A673 (cell line): ENCODE measurements around the gene RPUSD4. TPM values are rescaled to one million over a fixed set of nuclear protein-coding genes. Genes with fewer than 3 reads are reported as not detected.
A peak's percentile ranks its signal among the peaks of the same experiment; 100 is the strongest.

Experiments
- BruUV-seq: library from RNA; stranded (reverse); fragments of 400-500 nt; replicated peaks from 2 replicates; lab custom pipeline; 2021; lab: Mats Ljungman, UMichigan
- CTCF ChIA-PET: fragments of 300-600 bp; sonication (Branson Sonifier 250); formaldehyde crosslinking; loops from one replicate; lab custom pipeline; 2022; ENCODE audit warnings: antibody characterized with exemption; lab: Charles Lee
- POLR2A ChIA-PET: fragments of 300-600 bp; sonication (Branson Sonifier 250); formaldehyde crosslinking; loops from one replicate; lab custom pipeline; 2022; ENCODE audit warnings: antibody characterized with exemption; ENCODE audit not compliant: low non-redundant PET; lab: Charles Lee
- DNase-seq: peaks from one replicate; pipeline ENCODE4 v3.0.0-alpha.2; 2015; ENCODE audit warnings: low spot score
- H3K27ac ChIP-seq: fragments of 200-600 bp; sonication (generic); 2 replicates; pipeline ENCODE4 v1.5.1; 2016; ENCODE audit warnings: mixed run types, low read depth, mild to moderate bottlenecking, mixed read lengths, antibody characterized with exemption, low read length; ENCODE audit not compliant: poor library complexity, severe bottlenecking
- H3K27me3 ChIP-seq: fragments of 200-600 bp; sonication (generic); replicated peaks from 2 replicates; pipeline ENCODE4 v1.6.1; 2017; ENCODE audit warnings: mixed run types, low read depth, mild to moderate bottlenecking, mixed read lengths, antibody characterized with exemption, low read length; ENCODE audit not compliant: insufficient read depth, poor library complexity
- H3K36me3 ChIP-seq: fragments of 200-600 bp; sonication (generic); 2 replicates; pipeline ENCODE4 v1.6.1; 2016; ENCODE audit warnings: mixed run types, mild to moderate bottlenecking, mixed read lengths, antibody characterized with exemption, low read length; ENCODE audit not compliant: insufficient read depth, poor library complexity, severe bottlenecking
- H3K4me1 ChIP-seq: fragments of 200-600 bp; sonication (generic); 2 replicates; pipeline ENCODE4 v1.6.1; 2017; ENCODE audit warnings: mixed run types, mild to moderate bottlenecking, mixed read lengths, antibody characterized with exemption, low read length; ENCODE audit not compliant: insufficient read depth, poor library complexity, severe bottlenecking
- H3K4me3 ChIP-seq: fragments of 200-600 bp; sonication (generic); 2 replicates; pipeline ENCODE4 v1.5.1; 2016; ENCODE audit warnings: low read depth, mixed run types, mild to moderate bottlenecking, mixed read lengths, low read length; ENCODE audit not compliant: poor library complexity, severe bottlenecking
- H3K9me3 ChIP-seq: fragments of 200-600 bp; sonication (generic); 2 replicates; pipeline ENCODE4 v1.6.1; 2016; ENCODE audit warnings: mixed run types, low read depth, mild to moderate bottlenecking, mixed read lengths, antibody characterized with exemption, low read length; ENCODE audit not compliant: poor library complexity, severe bottlenecking
- CTCF ChIP-seq: fragments of 300-800, 200-600 bp; sonication (generic); conservative IDR thresholded peaks from 2 replicates; pipeline ENCODE4 v1.5.1; 2017; ENCODE audit warnings: low read depth, mild to moderate bottlenecking, antibody characterized with exemption, low read length, moderate library complexity, mixed read lengths
- EZH2 ChIP-seq: fragments of 200-600 bp; sonication (generic); IDR thresholded peaks from 2 replicates; pipeline ENCODE4 v1.6.1; 2017; ENCODE audit warnings: borderline replicate concordance, low read depth, mild to moderate bottlenecking, mixed read lengths, antibody characterized with exemption, low read length; ENCODE audit not compliant: poor library complexity, severe bottlenecking
- intact Hi-C: fragments of 100-400 bp; cut with micrococcal nuclease; formaldehyde crosslinking; loops from one replicate; pipeline ENCODE4 v1.10.0; 2022; ENCODE audit not compliant: unreplicated experiment
- total RNA-seq: library from RNA; stranded (reverse); gene quantifications from 2 replicates; pipeline ENCODE4 v1.2.3, GENCODE V29; 2021

The RPUSD4 gene
- total RNA-seq, 1 experiment from 2014 or later, result 53.9 TPM

GRCh38 chr11:126172596-126173038 lies 38.8 kb downstream of the RPUSD4 start:
- Histone ChIP-seq H3K27me3 (no peaks in the 10 kb centered on the region), H3K4me1 (peaks cover 8% of the 10 kb centered on the region), H3K9me3 (no peaks in the 10 kb centered on the region), H3K27ac (no peak overlapping the region), H3K4me3 (no peak overlapping the region), H3K36me3 (no peaks in the 10 kb centered on the region)
- CTCF ChIA-PET, result no interaction called here
- BruUV-seq, result no TSS peak
- intact Hi-C loops, result no loop called here
- POLR2A ChIA-PET, result no interaction called here
- TF ChIP-seq CTCF (no peak), EZH2 (no peak)
- DNase-seq, result peak; percentile 24

- Histone ChIP-seq H3K36me3 (no peaks in the 10 kb centered on the region), H3K4me3 (no peak overlapping the region), H3K4me1 (peaks cover 8% of the 10 kb centered on the region), H3K9me3 (no peaks in the 10 kb centered on the region), H3K27me3 (no peaks in the 10 kb centered on the region), H3K27ac (no peak overlapping the region)
- TF ChIP-seq EZH2 (no peak), CTCF (no peak)
- no peak for DNase-seq
- no TSS peak for BruUV-seq
- intact Hi-C loops, result no loop called here
- ChIA-PET POLR2A (interaction anchor here (0.6 kb wide), 1 partner anchor 719 kb away, joined by 3 read pairs; no protein-coding TSS in a partner anchor), CTCF (interaction anchor here (0.5 kb wide), 1 partner anchor 467 kb away, joined by 3 read pairs; no protein-coding TSS in a partner anchor)
Observed at GRCh38 chr11:126169291-126169690, 42.2 kb downstream of the RPUSD4 start.

GRCh38 chr11:126167488-126167887 lies 44.0 kb downstream of the RPUSD4 start:
- no TSS peak for BruUV-seq
- H3K27me3 ChIP-seq, result no peaks in the 10 kb centered on the region
- CTCF ChIA-PET, result no interaction called here
- intact Hi-C loops, result no loop called here
- TF ChIP-seq EZH2 (no peak), CTCF (no peak)
- H3K36me3 ChIP-seq, result no peaks in the 10 kb centered on the region
- POLR2A ChIA-PET, result no interaction called here
- H3K4me1 ChIP-seq, result peaks cover 5% of the 10 kb centered on the region
- H3K27ac ChIP-seq, result no peak overlapping the region
- no peak for DNase-seq
- no peaks in the 10 kb centered on the region for H3K9me3 ChIP-seq
- H3K4me3 ChIP-seq, result no peak overlapping the region
